GM19023 (cell line): ENCODE data around the gene RPL13.

Source experiments
- ATAC-seq: cut with Tn5 transposase; IDR thresholded peaks from one replicate; pipeline ENCODE4 v1.9.1; 2021; ENCODE audit warnings: mild to moderate bottlenecking, moderate library complexity; ENCODE audit not compliant: unreplicated experiment

Gene RPL13

DNA sequence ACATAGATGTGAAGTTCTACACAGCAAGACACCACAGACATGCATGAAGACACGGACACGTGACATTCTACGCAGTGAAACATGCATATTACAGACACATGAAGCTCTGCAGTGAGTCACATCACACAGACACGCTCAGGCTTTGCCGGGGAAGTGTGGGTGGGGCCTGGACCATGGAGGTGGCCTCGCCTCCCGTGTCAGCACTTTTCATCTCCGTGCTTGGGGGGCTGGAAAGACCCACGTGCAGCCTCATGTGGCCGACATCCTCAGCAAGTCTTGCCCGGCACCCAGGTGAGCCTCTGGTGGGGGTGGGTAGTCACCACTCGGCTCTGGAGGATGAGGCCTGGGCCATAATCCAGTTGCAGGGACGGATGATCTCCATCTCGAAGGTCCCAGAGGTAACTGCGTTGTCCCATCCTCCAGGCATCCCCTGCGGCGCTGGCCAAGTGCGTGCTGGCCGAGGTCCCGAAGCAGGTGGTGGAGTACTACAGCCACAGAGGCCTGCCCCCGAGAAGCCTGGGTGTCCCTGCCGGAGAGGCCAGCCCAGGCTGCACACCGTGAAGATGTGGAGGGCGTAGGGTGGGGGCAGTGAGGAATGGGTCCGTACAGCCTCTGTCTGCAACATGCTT, 35.7 kb downstream of the RPL13 start:
- no peak for ATAC-seq

- no peak for ATAC-seq
These were observed 36.6 kb downstream of the RPL13 start for GRCh38 chr16:89596957-89597649.

DNA sequence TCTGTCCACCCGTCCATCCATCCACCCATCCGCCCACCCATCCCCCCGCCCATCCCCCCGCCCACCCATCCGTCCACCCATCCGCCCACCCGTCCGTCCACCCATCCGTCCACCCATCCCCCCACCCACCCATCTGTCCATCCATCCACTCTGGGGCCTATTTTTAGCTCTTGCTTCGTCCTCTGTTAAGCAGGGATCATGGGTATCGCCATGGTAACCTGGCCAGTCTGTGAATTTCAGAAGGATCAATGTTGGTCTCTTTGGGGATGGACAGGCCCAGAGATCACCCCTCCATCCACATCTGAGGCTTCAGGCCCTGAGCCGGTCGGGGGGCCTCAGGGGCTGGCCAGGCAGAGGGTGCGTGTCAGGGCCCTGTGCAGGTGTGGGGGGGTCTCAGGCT, 37.7 kb downstream of the RPL13 start:
- no peak for ATAC-seq

DNA sequence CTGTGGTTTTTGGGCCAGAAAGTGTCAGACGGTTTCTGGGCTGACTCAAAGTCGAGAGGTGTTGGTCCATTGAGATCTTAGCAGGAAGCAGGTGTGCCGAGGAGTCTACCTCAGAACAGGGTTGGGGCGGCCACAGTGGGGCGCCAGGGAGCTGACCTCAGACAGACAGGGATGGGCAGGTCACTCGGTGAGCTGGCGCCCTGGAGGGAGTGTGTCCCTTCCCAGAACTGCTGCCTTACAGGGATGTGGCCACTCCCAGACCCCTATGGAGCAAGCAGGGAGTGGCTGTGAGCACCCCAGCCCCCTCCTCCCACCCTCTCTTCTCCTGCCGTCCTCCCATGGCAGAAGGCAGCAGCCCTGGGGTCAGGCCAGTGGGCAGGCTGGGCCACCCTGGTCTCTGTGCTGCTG, 39.0 kb downstream of the RPL13 start:
- ATAC-seq = no peak

DNA sequence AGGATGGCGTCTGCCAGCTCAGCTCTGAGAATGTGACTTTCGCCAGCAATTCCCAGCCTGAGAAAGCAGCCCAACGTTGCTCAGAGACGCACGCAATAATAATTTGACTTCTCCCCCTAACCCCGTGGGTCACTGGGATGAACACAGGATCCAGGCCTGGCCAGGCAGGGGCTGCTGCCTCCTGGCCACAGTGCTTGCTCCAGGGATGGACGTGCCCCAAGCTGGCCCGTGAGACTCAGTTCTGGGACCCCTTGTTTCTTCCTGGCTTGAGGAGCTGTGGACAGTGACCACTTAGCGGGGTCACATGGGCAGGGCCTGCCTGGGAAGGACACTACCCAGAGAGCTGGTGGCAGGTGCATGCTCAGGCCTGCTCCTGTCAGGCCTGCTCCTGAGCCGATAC, 39.4 kb downstream of the RPL13 start:
- ATAC-seq = no peak

- ATAC-seq = no peak
These were observed 39.9 kb downstream of the RPL13 start for GRCh38 chr16:89600427-89600826.

DNA sequence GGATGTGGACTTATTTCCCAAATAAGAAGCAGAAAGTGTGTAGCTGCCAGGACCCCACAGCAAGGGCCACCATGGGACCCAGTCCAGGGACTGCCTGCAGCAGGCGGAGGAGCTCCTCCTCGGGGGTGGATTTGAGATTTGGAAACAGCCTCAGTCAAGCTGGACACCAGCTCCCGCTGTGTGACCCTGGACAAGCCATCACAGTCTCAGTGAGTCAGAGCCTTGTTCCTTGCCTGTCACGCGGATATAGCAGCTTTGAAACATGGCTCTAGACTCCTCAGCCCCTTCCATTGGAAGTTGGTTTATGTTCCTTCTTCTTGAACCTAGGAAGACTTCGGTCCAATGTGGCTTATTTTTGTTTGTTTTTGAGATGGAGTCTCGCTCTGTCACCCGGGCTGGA, 40.5 kb downstream of the RPL13 start:
- ATAC-seq = no peak

DNA sequence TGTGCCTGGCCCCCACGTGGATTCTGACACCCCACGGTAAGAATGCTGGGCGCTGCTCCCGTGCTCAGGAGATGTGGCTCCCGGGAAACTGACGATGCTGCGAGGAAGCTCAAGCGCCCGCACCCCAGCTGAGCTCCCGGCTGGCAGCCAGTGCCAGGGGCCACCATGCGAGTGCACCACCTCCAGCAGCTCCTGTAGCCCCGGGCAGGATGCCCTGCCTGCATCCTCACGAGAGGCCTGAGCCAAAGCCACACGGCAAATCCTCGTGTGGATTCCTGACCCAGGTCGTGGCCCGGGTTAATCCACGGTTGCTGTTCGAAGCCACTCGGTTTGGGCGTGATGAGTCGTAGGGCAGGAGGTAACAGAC, 41.4 kb downstream of the RPL13 start:
- no peak for ATAC-seq

DNA sequence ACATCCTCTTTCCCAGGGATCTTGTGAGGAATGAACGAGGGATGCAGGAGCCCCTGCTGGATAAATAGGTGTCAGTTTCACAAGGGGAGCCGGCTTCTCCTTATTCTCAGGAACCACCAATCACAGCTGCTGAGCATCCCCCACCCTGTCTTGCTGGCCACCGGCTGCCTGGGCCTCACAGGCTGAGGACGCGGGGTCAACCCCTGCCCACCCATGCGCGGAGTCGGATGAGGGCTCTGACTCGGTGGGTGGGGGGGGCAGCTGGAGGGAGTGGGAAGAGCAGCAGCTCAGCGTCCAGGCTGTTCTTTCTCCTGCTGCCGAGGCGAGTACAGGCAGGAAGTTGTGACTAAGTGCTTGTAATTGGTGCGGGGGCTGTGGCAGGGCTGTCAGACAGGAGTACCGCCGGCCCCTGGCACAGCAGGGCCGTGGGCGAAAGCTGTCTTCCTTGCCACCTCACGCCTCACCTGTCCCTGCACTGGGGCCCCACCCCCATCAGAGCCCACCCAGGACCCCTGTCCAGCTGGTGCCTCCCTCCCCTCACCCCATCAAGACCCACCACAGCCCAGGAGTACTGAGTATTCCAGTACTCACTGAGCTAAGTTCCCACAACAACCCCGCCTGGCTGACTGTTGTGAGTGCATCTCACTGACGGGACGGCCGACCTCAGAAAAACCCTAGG, 41.9 kb downstream of the RPL13 start:
- ATAC-seq = no peak

DNA sequence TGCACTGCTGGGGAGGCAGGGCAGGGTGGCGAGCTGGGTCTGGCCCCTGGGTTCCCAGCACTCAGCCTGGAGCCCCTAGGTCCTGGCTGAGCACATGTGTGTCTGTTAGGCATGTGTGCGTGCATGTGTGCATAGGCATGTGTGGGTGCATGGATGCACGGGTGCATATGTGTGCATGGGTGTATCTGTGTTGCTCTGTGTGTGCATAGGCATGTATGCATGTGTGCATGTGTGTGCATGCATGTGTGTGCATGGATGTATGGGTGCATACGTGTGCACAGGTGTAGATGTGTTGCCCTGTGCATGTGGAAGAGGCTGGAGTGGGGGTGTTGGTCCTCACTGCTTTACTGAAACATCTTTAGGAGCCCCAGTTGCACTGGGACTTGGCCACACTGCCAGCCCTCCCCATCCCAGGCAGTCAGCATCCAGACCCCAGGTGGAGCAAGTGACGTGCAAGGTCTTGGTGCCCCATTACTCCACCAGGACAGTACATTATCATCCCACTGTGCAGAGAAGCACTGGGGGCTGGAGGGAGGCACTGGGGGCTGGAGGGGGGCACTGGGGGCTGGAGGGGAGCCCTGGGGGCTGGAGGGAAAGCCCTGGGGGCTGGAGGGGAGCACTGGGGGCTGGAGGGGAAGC, 42.6 kb downstream of the RPL13 start:
- ATAC-seq = no peak

DNA sequence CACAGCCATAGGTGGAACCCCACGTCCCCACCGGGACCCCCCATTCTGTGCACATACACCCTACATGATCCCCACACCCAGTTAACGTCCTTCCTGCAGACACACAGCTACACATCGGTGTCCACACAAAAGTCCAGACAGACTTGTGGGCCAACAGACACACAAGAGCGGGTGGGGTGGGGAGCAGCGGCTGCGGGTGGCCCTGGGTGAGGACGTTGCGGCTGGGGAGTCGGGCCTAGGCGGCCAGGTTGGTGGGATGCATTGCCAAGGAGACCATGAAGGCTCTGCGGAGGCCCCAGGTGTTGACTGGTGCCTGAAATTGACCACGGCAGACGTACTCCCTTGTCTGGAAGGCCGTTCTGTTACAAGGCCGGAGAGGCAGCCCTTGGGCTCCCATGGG, 44.3 kb downstream of the RPL13 start:
- ATAC-seq = no peak

DNA sequence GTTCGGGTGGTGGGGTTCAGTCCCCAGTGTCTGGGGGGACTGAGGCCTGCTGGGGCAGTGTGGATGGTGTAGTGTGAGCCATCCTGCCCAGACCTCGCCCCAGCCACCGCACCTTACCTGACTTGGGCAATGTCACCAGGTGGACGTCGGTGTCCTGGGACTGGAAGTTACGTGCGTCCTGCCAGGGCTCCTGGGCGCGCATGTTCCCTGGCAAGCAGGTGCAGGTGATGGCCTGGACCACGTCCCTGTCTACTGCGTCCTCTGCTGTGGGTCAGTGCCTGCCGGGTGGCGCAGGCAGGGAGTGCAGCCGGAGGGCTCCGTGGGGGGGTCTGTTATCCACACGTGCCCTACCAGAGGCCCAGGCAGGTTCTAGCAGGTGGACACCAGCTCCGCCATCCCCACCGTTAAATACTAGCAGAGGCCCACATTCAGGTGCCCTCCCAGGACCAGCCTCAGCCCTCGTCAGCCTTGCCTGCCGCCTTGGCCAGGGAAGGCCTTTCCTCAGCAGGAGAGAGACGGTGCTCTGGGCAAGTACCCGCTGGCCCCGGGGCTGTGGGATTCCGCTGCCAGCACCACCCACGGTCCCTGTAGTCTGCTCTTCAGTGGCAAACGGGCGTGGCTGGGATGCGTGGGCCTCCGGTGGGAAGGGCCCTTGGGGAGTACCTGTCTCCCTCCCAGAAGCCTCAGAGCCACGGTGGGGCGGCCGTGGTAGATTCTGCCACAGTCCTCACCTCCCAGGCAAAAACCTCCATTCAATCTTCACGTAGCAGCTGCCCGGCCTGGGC, 44.9 kb downstream of the RPL13 start:
- ATAC-seq = no peak

DNA sequence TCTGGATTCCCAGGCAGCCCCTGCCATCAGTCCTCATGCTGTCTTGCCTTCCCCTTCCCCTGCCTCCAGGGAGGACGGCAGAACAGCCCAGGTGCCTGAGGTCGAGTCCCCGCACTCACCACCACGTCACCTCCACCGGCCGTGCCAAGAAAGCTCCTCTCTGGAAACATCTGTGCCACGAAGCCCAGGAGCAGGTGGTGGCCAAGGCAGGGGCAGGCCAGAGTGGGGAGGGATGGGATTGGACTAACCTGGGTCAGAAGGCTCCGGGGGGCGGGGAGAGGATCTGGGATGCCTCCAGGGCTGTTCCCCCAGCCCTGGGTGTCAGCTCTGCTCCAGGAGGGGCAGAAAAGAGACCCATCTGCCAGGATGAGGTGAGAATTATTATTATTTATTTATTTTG, 45.5 kb downstream of the RPL13 start:
- no peak for ATAC-seq

DNA sequence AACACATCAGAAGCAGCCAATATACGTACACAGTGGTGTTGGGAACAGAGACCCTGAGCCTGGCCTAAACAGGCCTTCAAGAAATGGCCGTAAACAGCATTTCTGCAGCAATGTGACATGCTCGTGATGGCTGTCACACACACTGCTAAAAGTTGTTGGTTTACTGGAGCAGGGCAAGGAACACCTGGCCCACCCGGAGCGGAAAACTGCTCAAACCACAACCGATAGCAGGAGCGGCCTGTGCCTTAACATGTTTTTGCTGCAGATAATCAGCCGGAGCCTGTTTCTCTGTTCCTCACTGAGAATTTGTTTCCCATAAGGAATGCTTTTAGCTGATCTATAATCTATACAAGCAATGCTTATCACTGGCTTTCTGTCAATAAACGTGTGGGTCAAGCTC, 47.0 kb downstream of the RPL13 start:
- no peak for ATAC-seq

DNA sequence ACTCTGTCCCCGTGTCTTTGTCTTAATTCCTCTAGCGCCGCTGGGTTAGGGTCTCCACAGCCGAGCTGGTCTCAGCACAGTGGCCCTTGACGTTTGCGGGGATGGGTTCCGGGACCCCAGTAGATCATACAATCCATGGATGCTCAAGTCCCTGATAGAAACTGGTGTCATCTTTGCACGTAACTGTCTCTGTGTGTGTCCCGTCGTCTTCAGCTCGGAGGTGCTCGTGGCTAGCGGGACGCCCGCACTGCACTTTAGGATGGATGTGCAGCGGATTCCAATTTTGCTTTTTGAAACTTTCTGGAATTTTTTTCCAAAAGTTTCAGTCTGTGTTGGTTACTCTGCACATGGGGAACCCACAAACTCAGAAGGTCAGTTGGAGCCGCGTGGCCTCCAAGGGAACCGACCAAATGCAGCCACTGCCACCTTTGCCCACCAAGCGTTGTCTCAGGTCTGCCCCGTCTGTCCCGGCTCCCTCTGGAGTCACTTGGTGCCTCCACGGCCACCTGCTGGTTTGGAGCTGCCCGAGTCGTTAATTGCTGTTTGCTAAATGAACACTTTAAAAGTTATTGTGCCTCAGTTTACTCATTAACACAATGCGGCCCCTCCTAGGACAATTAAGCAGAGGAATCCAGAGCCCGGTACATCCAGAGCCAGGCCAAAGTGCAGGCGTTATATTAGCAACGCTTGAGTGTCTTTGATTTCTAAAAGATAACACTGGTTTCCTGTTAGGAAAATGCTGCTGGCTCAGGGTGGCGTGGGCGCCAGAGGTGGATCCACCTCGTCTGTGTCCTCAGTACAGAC, 47.7 kb downstream of the RPL13 start:
- ATAC-seq = no peak

GRCh38 chr16:89610108-89610453, 49.6 kb downstream of the RPL13 start:
- no peak for ATAC-seq

- no peak for ATAC-seq
These were observed 52.1 kb downstream of the RPL13 start for GRCh38 chr16:89612415-89613166.

- ATAC-seq = no peak
These were observed 52.9 kb downstream of the RPL13 start, which contains the start of gene DPEP1 for GRCh38 chr16:89613231-89613953. Gene DPEP1, plus strand, starts transcription at chr16:89613642. Its CDS starts 16,769 bp downstream, at chr16:89630411.

DNA sequence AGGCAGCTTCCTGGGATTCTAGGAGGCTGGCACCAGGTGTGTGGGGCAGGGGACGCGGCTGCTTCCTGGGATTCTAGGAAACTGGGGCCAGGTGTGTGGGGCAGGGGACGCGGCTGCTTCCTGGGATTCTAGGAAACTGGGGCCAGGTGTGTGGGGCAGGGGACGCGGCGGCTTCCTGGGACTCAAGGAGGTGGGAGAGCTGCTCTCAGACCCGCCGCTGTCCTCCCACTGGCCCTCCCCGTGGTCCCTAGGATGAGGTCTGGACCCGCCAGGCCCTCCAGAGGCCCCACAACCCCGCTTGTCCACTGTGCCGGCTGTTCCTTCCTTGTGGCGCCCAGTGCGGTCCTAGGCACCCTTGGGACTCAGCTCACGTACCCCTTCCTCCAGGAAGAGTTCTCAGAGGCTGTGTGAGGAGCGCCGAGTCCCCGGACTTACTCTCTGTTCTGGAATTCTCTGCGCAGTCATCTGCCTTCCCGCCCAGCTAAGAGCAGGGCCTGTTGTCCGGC, 53.5 kb downstream of the RPL13 start:
- no peak for ATAC-seq
